Right renal cortex interstitium (tissue), 3 donors: Measurements from ENCODE around the gene C9. TPM values are rescaled to one million over a fixed set of nuclear protein-coding genes. Genes with fewer than 3 reads are reported as not detected.

Source experiments
- DNase-seq, 3 donors: peaks; one replicate each; pipeline ENCODE4 v3.0.0-alpha.2; 2013; ENCODE audit warnings: low read depth in 3 of 3, low spot score in 2 of 3
- polyA plus RNA-seq, 3 donors: library from polyadenylated mRNA; unstranded; fragments of 120-200 nt; gene quantifications; one replicate each; pipeline ENCODE4 v1.2.1, GENCODE V29; 2013; ENCODE audit not compliant: insufficient read length in 3 of 3

The C9 gene
- polyA plus RNA-seq, 3 donors = 0.25 to 0.79 (median 0.50) TPM

DNA sequence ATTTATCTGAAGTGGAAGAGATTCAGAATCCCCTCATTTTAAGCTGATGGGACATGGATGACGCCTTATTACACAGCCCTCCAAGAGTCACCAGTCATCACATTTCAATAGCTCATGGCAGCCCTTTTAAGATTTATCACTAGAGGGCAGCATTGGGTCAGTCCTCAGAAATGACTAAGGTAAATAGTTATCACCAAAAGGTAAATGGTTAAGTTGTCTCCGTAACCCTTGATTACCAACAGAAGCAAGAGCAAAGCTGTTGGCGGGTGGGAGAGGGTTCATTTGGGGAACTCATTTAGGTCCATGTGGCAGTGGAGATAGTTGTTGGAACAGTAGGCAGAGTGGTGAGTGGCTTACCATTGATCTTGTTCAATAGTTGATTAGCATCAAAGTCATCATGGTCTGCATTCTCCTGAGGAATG lies 12.0 kb upstream of the C9 start:
- no peak for DNase-seq

GRCh38 chr5:39373791-39374190 lies 9.5 kb upstream of the C9 start:
- DNase-seq = peak in 1 of 3 donors; percentile 21

- DNase-seq = no peak
These were observed 7.0 kb upstream of the C9 start for GRCh38 chr5:39371367-39371635.

DNA sequence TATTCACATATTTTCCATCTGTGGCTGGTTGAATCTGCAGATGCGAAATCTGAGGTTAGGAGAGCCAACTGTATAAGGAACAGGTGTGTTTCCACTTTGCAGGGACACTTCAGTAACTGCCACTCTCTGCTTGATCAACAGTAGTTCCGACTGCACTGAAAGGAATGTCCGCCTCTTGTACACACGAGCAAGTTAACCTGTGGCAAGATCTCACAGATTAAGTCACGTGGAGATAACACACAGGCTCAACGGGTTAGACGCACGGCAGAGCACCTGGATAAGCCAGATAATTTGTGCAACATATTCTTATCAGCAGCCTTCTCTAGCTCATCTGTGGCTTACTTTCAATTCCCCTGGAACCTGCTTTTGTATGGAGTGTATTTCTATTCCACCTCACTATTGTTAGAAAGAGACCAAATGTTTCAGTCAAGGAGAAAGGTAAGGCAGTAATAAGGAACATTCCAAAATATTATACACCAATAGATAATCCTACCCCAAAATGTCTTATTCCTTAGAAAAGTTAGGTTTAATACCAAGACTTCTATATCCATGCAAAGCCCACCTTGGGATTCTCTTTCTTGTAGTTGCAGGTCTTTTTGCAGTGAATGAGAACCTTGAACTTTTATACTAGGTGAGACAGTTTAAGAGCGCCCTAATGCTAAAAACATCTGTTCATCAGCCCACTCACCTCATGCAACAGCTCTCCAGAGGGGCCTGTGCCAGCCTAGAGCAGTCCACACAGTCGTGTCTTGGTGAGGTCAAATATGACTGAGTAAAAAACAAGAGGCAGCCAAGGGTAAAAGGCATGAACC lies 6.5 kb upstream of the C9 start:
- no peak for DNase-seq

DNA sequence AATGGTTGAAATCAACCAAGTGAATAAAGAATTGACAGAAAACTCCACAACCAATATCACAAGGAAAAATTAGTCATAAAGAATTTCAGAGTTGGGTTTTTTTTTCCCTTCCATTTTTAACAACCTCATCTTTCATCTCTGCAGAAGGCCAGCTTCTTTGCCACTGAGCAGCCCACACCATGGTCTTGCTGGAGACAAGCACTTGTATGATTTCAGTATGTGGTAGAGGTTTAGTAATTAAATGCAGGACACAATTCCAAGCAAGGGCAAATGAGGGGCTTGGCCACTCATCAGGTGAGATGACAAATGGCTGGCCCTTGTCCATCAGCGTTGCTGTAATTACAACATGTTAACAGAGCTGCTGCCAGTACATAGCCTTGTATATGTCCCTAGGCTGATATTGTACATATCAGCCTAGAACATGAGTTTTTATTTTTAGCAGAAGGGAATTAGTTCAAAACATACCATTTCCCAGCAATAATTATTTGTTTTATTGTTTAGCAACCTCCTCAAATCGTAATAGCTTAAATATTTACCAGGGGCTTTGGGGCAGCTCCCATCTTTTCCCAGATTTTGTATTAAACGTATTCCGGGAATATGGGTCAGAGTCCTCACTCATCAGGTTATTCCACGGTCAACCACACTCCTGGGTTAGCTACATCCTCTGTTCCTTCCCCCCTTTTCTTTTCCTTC lies 5.0 kb upstream of the C9 start:
- no peak for DNase-seq

- DNase-seq = no peak
These were observed 3.8 kb upstream of the C9 start for GRCh38 chr5:39368116-39368515.

GRCh38 chr5:39367711-39368110 lies 3.4 kb upstream of the C9 start:
- no peak for DNase-seq

GRCh38 chr5:39363217-39363616 lies 1.1 kb downstream of the C9 start:
- no peak for DNase-seq

DNA sequence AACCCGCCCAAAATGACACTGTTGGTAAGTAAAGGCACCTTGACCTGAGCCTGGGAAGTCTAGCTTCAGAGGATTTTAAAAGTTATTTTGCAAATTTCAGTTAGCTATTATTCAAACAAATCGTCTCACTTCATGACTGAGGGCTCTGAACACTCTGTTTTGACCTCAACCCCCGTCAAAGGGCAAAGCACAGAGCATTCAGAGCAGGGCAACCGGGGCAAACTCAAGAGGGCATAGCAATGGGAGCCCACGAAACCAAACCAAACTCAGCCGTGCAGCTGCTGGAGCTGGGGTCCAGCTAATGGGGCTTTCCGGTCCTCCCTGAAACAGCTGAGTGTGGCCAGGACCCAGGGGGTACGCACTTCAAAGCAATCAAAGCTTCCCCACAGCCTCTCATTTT lies 1.6 kb downstream of the C9 start:
- DNase-seq = no peak

GRCh38 chr5:39361306-39361705 lies 3.0 kb downstream of the C9 start:
- no peak for DNase-seq

- DNase-seq = no peak
These were observed 3.7 kb downstream of the C9 start for GRCh38 chr5:39360471-39361111.

- DNase-seq = no peak
These were observed 8.0 kb downstream of the C9 start for GRCh38 chr5:39356263-39356662.

- no peak for DNase-seq
These were observed 9.0 kb downstream of the C9 start for GRCh38 chr5:39355324-39355723.

- DNase-seq = no peak
These were observed 10.4 kb downstream of the C9 start for GRCh38 chr5:39353717-39354399.

DNA sequence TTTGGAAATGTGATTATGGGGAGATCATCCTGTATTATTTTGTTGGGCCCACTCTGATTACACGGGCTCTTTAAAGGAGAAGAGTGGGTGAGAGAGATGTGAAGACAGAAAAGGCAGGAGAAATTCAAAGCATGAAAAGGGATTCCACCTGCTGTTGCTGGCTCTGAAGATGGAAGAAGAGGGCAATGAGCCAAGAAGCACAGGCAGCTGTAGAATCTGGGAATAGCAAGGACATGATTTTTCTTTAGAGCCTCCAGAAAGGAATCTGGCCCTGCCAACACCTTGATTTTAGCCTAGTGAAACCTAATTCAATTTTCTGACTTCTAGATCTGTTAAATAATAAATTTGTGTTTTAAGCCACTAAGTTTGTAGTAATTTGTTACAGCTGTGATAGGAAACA lies 11.3 kb downstream of the C9 start:
- DNase-seq = no peak

- DNase-seq = no peak
These were observed 12.1 kb downstream of the C9 start for GRCh38 chr5:39352170-39352569.

- no peak for DNase-seq
These were observed 14.8 kb downstream of the C9 start for GRCh38 chr5:39349484-39349883.

- DNase-seq = no peak
These were observed 21.8 kb downstream of the C9 start for GRCh38 chr5:39342460-39342859.

GRCh38 chr5:39341896-39342295 lies 22.4 kb downstream of the C9 start:
- DNase-seq = no peak

GRCh38 chr5:39340506-39340905 lies 23.8 kb downstream of the C9 start:
- no peak for DNase-seq

DNA sequence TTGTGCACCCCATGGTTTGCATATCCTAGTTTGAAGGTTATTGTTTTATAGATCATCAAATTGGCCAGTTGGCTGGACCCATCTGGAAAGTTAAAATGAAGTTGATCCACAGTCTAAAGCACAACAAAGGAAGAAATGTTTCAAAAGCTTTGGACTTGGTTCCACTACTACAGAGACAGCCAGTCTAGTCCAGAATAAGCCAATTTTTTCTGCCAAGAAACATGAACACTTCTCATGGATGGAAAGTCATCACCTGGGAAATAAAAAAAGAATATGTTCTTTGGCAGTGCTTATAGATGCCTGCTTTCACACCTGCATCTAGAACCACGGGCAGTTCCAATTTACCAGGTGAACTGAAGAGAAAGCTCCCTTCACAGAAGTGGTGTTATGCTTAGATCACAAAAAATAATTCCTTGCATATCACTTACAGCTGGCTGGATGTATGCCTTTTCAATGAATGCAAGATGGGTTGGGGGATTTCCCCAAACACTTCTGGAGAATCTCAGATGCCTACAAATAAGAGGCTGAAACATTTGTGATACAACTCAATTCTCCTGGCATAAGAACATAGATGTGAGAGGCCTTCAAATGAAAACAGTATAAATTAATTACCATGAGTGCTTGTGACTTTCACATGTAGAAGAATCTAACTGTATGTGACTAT lies 26.9 kb downstream of the C9 start:
- no peak for DNase-seq
